Measurements from ENCODE around the gene USP43.
"Not testable (repeated sequence)": the region's sequence is repeated elsewhere in the genome, so short reads cannot be mapped to it uniquely, and the experiment has no call there.

USP43 gene, protein sequence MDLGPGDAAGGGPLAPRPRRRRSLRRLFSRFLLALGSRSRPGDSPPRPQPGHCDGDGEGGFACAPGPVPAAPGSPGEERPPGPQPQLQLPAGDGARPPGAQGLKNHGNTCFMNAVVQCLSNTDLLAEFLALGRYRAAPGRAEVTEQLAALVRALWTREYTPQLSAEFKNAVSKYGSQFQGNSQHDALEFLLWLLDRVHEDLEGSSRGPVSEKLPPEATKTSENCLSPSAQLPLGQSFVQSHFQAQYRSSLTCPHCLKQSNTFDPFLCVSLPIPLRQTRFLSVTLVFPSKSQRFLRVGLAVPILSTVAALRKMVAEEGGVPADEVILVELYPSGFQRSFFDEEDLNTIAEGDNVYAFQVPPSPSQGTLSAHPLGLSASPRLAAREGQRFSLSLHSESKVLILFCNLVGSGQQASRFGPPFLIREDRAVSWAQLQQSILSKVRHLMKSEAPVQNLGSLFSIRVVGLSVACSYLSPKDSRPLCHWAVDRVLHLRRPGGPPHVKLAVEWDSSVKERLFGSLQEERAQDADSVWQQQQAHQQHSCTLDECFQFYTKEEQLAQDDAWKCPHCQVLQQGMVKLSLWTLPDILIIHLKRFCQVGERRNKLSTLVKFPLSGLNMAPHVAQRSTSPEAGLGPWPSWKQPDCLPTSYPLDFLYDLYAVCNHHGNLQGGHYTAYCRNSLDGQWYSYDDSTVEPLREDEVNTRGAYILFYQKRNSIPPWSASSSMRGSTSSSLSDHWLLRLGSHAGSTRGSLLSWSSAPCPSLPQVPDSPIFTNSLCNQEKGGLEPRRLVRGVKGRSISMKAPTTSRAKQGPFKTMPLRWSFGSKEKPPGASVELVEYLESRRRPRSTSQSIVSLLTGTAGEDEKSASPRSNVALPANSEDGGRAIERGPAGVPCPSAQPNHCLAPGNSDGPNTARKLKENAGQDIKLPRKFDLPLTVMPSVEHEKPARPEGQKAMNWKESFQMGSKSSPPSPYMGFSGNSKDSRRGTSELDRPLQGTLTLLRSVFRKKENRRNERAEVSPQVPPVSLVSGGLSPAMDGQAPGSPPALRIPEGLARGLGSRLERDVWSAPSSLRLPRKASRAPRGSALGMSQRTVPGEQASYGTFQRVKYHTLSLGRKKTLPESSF

DNA sequence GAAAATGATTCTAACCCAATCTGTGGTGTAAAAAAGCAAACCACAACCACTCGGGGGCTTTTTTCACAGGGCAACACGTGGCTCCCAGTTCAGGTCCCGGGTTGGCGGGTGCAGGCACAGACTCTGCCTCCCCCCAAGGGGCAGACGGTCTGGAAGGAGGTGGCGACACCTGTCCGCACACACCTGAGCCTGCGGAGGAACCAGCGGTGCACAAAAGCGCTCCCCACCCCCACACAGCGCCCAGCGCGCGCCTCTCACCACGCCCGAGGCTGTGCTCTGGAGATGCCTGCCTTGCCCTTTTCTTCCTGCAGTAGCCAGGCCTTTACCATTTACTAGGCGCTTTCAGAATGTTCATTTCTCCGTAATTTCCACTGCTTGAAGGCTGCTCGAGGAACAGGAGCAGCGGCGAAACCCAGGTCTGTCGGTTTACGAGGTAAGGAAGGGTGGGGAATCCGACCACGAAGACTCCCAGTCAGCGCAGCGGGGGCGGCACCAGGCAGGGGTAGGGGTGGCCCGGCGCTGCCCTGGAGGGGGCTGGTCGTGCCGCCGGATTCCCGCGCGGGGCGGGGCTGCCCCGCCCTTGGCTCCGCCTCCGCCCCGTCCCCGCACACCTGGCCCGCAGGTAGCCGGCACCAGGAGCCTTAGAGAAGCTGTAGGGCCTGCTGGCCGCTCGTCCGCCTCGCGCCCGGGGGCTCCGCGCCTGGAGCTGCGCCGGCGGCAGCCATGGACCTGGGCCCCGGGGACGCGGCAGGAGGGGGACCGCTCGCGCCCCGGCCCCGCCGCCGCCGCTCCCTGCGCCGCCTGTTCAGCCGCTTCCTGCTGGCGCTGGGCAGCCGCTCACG lies at the start of gene USP43:
USP43 (plus strand) TSS at position 608 of the 842 bp plus-strand sequence; CDS start at position 724, 116 bp downstream.
- DNase-seq (ENCODE audit: low read depth), result peak; percentile 18

DNA sequence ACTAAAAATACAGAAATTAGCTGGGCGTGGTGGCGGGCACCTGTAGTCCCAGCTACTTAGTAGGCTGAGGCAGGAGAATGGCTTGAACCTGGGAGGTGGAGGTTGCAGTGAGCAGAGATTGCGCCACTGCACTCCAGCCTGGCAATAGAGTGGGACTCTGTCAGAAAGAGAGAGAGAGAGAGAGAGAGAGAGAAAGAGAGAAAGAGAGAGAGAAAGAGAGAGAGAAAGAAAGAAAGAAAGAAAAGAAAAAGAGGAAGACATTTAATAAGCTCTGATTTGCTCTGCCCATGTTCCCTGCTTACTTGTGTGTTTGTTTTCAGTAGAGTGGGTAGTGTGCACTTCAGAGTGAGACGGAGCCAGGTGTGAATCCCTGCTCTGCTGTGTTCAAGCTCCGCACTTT lies 47.7 kb upstream of the USP43 start:
- DNase-seq (ENCODE audit: low read depth), result not testable (repeated sequence)

DNA sequence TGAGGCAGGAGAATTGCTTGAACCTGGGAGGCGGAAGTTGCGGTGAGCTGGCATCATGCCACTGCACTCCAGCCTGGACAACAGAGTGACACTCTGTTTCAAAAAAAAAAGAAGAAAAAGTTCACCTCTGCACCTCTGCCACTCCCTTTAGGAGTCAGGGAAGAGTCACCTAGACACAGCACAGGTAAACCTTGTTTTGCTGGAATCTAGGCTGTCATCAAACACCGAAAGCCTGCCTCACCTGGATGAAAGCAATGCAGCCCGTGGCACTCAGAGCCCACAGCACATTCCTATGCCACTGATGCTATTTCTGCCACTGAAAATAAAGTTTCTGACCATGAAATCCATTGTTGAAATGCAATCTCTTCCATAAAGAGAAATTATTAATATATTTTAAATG lies 46.7 kb upstream of the USP43 start:
- no peak for DNase-seq (ENCODE audit: low read depth)

DNA sequence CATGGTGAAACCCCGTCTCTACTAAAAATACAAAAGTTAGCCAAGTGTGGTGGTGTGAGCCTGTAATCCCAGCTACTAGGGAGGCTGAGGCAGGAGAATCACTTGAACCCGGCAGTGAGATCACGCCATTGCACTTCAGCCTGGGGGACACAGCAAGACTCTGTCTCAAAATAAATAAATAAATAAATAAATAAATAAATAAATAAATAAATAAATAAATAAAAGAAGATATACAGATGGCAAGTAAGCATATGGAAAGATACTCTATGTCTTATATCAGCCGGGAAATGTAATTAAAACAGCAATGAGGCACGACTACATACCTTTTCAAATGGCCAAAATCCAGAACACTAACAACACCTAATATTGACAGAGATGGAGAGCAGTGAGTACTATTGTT lies 40.7 kb upstream of the USP43 start:
- DNase-seq (ENCODE audit: low read depth), result not testable (repeated sequence)

DNA sequence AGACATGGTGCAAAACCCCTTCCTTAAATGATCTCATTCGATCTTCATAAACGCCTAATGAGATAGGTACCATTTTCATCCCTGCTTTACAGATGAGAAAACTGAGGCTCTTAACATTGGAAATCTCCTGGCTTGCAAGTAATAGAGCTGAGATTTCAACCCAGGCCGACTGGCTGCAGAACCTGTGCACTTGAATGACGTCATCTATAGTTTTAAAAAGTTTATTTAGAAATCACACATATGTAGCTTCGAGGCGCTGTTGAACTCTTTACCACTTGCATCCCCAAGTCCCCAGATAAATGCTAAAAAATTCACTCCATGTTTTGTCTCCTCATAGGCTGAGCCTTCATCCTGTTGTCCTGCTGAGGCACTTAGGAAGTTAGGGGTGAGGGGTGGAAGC lies 38.9 kb upstream of the USP43 start:
- DNase-seq (ENCODE audit: low read depth), result no peak

DNA sequence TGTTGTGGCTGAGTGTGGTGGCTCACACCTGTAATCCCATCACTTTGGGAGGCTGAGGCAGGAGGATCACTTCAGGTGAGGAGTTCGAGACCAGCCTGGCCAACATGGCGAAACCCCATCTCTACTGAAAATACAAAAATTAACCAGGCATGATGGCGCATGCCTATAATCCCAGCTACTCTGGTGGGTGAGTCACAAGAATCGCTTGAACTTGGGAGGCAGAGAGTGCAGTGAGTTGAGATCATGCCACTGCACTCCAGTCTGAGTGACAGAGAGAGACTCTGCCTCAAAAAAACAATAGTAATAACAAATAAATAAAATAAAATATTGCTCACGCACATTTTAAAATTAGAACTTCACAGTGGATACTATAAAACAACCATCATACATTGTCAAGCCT lies 38.3 kb upstream of the USP43 start:
- not testable (repeated sequence) for DNase-seq (ENCODE audit: low read depth)

DNA sequence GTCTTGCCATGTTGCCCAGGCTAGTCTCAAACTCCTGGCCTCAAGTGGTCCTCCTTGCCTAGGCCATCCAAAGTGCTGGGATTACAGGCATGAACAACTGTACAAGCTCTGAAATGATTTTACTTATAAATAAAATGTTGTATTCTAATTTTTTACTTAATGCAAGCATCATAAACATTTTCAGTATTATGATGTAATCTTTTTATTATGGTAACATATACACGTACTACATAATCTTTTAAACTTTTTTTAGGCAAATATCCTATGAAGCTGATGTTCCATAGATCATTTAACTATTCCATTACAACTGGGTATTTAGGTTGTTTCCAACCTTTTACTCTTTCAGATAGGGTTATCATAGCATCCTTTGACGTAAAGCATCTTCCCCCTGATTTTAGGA lies 33.8 kb upstream of the USP43 start:
- DNase-seq (ENCODE audit: low read depth), result no peak

DNA sequence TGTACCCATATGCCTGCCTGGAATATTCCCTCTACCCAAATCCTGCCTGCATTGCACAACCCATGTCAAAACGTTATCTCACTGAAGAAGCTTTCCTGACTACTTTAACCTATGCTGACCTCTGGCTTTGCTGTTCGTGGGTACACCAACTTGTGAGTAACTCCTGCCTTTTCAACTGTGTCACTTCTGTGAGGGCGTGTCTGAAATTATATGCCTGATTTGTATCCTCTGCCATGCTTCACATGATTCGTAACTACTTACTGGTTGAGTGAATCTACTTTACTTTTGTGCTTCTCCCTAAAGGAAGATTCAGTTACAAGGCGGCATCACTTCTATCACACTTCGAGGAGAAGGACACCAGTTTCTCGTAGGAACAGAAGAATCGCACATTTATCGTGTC lies 33.3 kb upstream of the USP43 start:
- DNase-seq (ENCODE audit: low read depth), result no peak

DNA sequence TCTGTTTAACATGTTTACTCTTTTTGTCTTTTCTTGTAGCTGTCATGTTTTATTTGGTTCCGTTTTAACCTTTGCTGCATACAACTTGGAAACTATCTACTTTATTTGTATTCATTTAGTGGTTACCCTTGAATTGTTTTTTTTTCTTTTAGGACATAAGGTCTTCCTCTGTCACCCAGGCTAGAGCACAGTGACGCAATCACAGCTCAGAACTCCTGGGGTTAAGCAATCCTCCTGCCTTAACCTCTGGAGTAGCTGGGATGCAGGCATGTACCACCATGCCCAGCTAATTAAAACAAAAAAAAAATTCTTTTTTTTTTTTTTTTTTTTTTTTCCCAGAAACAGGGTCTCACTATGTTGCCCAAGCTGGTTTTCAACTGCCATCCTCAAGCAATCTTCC lies 29.8 kb upstream of the USP43 start:
- DNase-seq (ENCODE audit: low read depth), result no peak

DNA sequence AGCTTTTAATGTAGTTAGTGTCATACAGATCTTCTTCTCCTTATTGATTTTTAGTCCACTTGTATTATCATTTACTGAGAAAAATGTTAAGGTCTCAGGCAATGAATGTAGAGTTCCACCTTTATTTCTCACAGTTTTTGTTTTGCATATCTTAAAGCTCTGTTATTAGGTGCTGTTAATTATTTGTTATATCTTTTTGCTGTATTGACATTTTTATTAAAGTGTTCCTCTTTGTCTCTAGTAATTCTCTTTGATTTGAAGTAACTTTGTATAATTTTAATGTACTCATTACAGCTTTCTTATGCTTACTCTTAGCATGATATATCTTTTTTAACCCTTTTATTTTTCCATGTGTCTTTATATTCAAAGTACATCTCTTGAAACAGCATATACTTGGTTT lies 22.4 kb upstream of the USP43 start:
- DNase-seq (ENCODE audit: low read depth), result no peak

DNA sequence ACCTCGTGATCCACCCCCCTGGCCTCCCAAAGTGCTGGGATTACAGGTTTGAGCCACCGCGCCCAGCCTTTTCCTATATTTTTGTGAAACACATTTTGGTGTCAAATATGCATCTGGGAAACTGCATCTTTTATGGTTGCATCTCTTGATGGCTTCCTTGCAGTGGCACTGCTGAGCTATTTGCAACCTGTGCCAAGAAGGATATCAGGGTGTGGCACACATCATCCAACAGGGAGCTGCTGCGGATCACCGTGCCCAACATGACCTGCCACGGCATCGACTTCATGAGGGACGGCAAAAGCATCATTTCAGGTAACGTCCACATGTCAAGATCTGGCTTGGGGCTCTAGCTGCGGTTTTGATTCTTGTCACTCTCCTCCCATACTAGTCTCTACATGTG lies 16.8 kb upstream of the USP43 start:
- DNase-seq (ENCODE audit: low read depth), result no peak

DNA sequence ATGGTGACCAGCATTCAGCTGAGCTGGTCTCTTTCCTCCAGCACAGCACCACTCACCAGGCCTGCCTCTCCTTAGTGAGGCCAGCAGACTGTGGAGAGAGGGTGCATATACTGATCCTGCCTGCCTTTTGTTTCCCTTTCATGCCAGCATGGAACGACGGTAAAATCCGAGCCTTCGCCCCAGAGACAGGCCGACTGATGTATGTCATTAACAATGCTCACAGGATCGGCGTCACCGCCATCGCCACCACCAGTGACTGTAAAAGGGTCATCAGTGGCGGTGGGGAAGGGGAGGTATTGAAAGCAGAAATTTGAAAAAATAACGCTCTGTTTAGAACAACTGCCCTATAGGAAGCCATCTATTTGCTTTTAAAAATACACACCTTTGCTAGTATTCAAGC lies 12.6 kb upstream of the USP43 start:
- DNase-seq (ENCODE audit: low read depth), result no peak

DNA sequence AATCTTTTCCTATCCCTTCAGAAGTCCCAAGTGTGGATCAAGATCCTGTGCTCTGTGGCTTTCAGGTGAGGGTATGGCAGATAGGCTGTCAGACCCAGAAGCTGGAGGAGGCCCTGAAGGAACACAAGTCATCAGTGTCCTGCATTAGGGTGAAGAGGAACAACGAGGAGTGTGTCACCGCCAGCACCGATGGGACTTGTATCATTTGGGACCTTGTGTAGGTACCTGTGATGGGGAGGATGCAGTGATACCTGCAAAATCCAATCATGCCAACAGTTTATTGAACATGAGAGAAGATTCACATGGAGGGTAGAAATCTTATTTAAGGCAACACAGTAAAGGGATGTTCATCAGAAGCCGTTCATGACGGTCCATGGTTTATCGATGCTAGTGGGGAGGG lies 10.0 kb upstream of the USP43 start:
- no peak for DNase-seq (ENCODE audit: low read depth)

DNA sequence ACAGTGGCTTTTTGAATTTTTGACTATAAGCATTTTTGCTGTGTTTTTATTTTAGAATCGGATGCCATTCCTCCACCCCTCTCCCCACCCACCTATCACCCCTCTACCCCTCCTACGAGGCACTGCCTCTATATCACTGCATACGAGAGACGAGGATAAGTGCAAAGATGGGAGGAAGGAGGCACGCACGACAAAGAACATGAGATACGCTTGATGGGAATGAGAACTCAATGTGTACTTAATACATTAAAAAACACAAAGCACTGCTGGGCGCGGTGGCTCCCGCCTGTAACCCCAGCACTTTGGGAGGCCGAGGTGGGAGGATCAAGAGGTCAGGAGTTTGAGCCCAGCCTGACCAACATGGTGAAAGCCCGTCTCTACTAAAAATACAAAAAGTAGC lies 8.8 kb upstream of the USP43 start:
- no peak for DNase-seq (ENCODE audit: low read depth)

DNA sequence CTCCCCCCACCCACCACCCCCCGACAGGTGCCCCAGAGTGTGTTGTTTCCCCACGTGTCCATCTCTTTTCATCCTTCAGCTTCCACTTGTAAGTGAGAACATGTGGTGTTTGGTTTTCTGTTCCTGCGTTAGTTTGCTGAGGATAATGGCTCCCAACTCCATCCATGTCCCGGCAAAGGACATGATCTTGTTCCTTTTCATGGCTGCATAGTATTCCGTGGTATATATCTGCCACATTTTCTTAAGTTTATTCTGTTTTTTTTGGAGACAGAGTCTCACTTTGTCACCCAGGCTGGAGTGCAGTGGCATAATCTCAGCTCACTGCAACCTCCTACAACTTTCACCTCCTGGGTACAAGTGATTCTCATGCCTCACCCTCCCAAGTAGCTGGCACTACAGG lies 4.9 kb upstream of the USP43 start:
- DNase-seq (ENCODE audit: low read depth), result not testable (repeated sequence)

DNA sequence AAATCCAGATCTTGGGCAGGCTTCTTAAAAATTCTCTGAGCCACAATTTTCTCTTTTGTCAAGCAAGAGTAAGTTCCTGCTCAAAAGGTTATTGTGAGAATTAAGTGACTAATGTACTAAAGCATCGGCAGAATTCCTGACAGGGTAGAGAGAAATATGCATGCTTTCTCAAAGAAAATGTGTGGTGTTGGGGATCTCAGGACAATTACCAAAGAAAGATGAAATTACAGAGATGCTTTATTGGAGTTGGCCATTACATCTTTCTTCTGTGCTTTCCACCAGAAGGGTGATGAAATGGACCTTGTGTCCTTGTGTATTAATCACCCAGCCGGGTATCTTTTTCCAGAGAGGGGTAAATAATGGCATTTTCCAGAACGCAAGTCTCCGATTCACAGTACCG lies 1.7 kb upstream of the USP43 start:
- DNase-seq (ENCODE audit: low read depth), result no peak

DNA sequence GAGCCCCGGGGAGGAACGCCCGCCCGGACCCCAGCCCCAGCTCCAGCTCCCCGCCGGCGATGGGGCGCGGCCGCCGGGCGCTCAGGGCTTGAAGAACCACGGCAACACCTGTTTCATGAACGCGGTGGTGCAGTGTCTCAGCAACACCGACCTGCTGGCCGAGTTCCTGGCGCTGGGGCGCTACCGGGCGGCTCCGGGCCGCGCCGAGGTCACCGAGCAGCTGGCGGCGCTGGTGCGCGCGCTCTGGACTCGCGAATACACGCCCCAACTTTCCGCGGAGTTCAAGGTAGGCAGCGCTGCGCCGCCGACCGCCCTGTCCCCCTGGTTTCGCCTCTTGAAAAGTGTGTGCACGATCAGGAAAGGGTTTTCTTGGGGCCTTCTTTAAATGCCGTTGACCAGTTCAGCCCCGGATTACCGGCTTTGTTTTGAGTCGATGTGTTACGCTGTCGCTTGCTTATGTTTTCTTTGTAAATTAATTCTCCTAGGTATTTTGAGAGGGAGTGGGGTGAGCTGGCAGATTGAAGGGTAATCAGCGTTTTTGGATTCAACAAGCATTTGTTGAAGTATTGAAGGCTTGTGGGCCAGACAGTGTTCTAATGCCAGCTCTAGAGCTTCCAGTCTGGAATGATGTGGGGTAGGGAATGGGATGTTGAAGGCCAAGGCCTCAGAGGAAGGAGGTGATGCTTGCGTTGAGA lies 681 bp downstream of the USP43 start:
- DNase-seq (ENCODE audit: low read depth), result peak; percentile 21

DNA sequence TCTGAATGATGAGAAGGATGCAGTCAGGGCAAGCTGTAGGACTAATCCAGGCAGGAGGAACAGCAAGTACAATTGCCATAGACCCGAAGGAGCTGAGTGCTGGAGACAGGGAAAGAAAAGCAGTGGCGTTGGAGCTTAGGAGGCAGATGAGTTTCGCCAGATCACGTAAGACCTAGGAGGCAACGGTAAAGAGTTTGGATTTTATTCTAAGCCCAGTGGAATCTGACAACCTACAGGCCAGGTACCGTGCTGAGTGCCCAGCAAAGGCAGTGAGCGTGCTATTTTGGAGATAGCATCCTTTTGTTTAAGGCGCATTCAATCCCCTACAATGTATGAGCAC lies 1.2 kb downstream of the USP43 start:
- no peak for DNase-seq (ENCODE audit: low read depth)

DNA sequence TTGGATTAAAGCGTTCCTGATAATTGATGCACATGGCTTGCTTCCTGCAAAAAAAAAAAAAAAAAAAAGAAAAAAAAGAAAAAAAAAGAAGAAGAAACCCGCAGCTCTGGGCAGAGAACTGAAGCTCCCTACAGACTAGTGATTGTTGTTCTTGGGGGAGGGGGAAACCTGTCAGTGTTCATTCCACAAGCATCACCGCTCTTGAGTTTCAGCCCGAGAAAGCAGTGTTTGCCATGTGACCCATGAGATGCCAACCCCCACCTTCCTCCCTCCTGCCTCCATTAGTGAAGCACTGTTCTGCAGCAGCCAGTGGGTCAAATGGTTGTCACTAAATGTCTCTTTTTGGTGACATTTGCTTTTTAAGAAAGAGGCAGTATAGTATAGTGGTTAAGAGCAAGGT lies 1.7 kb downstream of the USP43 start:
- no peak for DNase-seq (ENCODE audit: low read depth)

DNA sequence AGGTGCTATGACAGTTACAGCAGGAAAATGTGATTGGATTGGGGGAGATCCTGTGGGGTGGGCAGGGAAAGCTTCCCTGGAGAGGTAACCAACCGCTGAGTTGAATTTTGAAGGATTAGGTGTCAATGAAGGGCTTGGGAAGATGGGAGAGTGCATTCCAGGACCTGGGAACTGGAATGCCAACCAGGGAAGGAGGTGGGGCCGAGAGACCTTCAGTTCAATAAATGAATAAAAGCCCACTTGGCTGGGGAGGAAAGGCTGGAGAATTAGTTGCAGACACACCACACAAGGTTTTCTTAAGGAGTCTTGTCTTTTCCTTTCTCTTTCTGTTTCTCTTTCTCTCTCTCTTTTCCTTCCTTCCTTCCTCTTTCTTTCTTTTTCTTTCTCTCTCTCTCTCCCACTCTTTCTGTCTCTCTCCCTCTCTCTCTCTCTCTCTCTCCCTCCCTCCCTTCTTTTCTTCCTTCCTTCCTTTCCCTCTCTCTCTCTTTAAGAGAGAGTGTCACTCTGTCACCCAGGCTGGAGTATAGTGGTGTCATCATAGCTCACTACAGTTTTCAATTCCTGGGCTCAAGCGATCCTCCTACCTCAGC lies 3.3 kb downstream of the USP43 start:
- DNase-seq (ENCODE audit: low read depth), result no peak

Data from CMK (cell line).